Panc1 (cell line): ENCODE results near the gene NNT. TPM values are rescaled to one million over a fixed set of nuclear protein-coding genes. Genes with fewer than 3 reads are reported as not detected.

Experiments
- ATAC-seq: fragments of 200-7000 bp; cut with Tn5 transposase; 2 replicates; pipeline ENCODE4 v1.9.1; 2020; ENCODE audit warnings: mild to moderate bottlenecking, moderate library complexity
- BruUV-seq: library from RNA; stranded (reverse); fragments of 400-500 nt; replicated peaks from 2 replicates; lab custom pipeline; 2021; lab: Mats Ljungman, UMichigan
- CTCF ChIA-PET: fragments of 300-600 bp; sonication (Branson Sonifier 250); formaldehyde crosslinking; loops from one replicate; lab custom pipeline; 2022; ENCODE audit warnings: antibody characterized with exemption; lab: Charles Lee
- POLR2A ChIA-PET: fragments of 300-600 bp; sonication (Branson Sonifier 250); formaldehyde crosslinking; loops from one replicate; lab custom pipeline; 2022; ENCODE audit warnings: antibody characterized with exemption; lab: Charles Lee
- DNase-seq: peaks from one replicate; pipeline ENCODE4 v3.0.0-alpha.2; 2010; ENCODE audit warnings: low read depth, low spot score
- H3K27ac ChIP-seq: 2 replicates; pipeline ENCODE4 v1.5.1; 2011; ENCODE audit warnings: mild to moderate bottlenecking, low read length, inconsistent platforms
- H3K27me3 ChIP-seq: fragments of 200-500 bp; sonication (Bioruptor generic); 2 replicates; pipeline ENCODE4 v1.6.0; 2014; ENCODE audit warnings: low read length, inconsistent platforms; ENCODE audit not compliant: control insufficient read depth, insufficient read depth
- H3K36me3 ChIP-seq: fragments of 200-500 bp; sonication (Bioruptor generic); 2 replicates; pipeline ENCODE4 v1.5.1; 2014; ENCODE audit warnings: inconsistent platforms, mild to moderate bottlenecking, low read length, moderate library complexity; ENCODE audit not compliant: control insufficient read depth, insufficient read depth
- H3K4me1 ChIP-seq: 2 replicates; pipeline ENCODE4 v1.5.1; 2011; ENCODE audit warnings: inconsistent platforms, mild to moderate bottlenecking, low read length, moderate library complexity; ENCODE audit not compliant: control insufficient read depth, insufficient read depth
- H3K4me3 ChIP-seq, 2 experiments: 2 replicates each; pipeline ENCODE4 v1.5.1; 2011 to 2012; ENCODE audit warnings: low read depth in 2 of 2, low read length in 2 of 2, mild to moderate bottlenecking in 2 of 2, inconsistent platforms in 1 of 2, moderate library complexity in 1 of 2
- H3K9me3 ChIP-seq: fragments of 200-500 bp; sonication (Bioruptor generic); 2 replicates; pipeline ENCODE4 v1.5.1; 2014; ENCODE audit warnings: low read depth, mild to moderate bottlenecking, inconsistent platforms, low read length, moderate library complexity; ENCODE audit not compliant: control insufficient read depth, insufficient read depth
- CTCF ChIP-seq: fragments of 450-650 bp; IDR thresholded peaks from 2 replicates; pipeline ENCODE4 v1.5.1; 2017; ENCODE audit warnings: mild to moderate bottlenecking
- POLR2AphosphoS5 ChIP-seq: IDR thresholded peaks from 2 replicates; pipeline ENCODE4 v1.6.1; 2012; ENCODE audit warnings: mild to moderate bottlenecking, low read depth, low read length, moderate library complexity
- SIN3A ChIP-seq: IDR thresholded peaks from 2 replicates; pipeline ENCODE4 v1.6.1; 2012; ENCODE audit warnings: low read depth, mild to moderate bottlenecking, low read length, moderate library complexity, borderline replicate concordance; ENCODE audit not compliant: insufficient read depth
- TCF7L2 ChIP-seq: IDR thresholded peaks from 2 replicates; pipeline ENCODE4 v1.6.1; 2011; ENCODE audit warnings: mild to moderate bottlenecking, low read depth, low read length, inconsistent platforms
- in situ Hi-C: cut with HindIII; loops from 2 replicates; pipeline ENCODE4 v1.10.0; 2016; ENCODE audit warnings: low sequenced_read_pairs, low pct_unique_long_range_greater_than_20kb
- intact Hi-C: fragments of 100-400 bp; cut with micrococcal nuclease; formaldehyde crosslinking; loops from one replicate; pipeline ENCODE4 v1.10.0; 2022; ENCODE audit not compliant: unreplicated experiment
- total RNA-seq: library from RNA; stranded (reverse); gene quantifications from one replicate; pipeline ENCODE4 v1.2.1, GENCODE V29; 2021; ENCODE audit not compliant: unreplicated experiment
- TF ChIP-seq, protein P1 (sequence below), 2 experiments: IDR thresholded peaks; 2 replicates each; pipeline ENCODE4 v1.6.1; 2011 to 2012; ENCODE audit warnings: low read depth in 2 of 2, control low read depth in 1 of 2, low read length in 1 of 2, mild to moderate bottlenecking in 1 of 2, moderate library complexity in 1 of 2; ENCODE audit not compliant: insufficient read depth in 1 of 2

NNT gene
- total RNA-seq, 1 experiment from 2014 or later: 78.7 TPM

DNA sequence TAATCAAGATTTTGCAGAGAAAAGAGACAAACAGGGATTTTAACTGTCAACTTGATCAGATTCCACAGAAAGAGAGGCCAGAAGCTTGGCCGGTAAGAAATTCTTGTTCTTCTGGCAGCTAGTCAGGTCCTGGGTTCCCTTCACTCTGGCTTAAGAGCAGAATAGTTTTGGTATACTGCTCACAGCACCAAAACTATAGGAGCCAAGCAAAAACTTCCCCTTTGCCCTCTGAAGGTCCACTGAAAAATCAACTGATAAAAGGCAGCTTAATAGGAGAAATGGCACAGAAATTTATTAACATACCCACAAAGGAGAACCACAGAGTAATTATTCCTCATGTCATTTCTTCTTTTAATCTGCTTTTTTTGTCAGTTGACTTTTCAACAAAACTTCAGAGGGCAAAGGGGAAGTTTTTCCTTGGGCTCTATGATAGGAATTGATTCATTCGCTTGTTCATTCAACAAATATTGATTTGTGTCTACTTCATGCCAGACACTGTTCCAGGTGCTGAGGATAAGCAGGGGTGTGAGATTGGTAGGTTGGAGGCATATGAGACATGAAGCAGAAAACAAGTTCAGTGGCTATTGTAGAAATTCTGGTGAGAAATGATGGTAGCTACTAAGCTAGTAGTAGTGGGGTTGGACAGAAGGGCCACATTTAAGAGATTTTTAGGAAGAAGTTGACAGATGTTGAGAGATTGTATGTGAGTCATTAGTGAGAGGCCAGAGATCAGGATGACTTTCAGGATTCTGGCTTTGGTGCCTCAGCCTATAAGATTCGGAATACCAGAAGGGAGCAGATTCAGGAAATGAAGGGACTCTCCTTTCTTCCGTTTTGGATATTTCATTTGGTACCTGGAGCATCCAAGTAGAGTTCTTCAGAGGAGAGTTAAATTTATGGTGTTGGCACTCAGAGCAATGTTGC is 20.6 kb upstream of the NNT start:
- ATAC-seq (no peak), DNase-seq (no peak)
- intact Hi-C loops: no loop called here
- ChIA-PET POLR2A (no interaction called here), CTCF (no interaction called here)
- BruUV-seq: no TSS peak
- in situ Hi-C loops: no loop called here
- H3K4me3 ChIP-seq: no peak overlapping the region
- H3K9me3 ChIP-seq: no peaks in the 10 kb centered on the region
- H3K4me1 ChIP-seq: no peaks in the 10 kb centered on the region
- H3K36me3 ChIP-seq: no peaks in the 10 kb centered on the region
- H3K27me3 ChIP-seq: no peaks in the 10 kb centered on the region
- TF ChIP-seq SIN3A (no peak), CTCF (no peak), TCF7L2 (no peak)
- no peak overlapping the region for H3K27ac ChIP-seq

DNA sequence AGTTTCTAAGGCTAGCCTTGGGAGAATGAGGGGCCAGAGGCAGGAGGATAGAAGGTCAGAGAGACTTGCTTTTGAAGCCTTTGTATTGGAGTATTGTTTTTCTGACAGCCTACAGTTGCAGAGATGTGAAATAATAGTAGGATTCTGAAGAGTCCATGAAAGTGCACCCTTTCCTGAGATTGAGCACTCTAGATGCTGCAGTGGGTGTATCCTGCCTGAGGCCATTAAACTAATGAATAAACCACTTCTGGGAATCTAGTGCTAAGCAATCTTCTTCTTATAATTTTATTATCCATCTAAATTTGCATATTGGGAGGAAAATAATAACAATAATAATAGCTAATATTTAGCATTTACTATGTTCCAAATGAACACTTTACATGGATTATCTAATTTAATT is 19.3 kb upstream of the NNT start:
- POLR2A ChIA-PET: no interaction called here
- CTCF ChIA-PET: no interaction called here

More for the DNA sequence above, 19.3 kb upstream of the NNT start:
- in situ Hi-C loops: no loop called here
- no peak overlapping the region for H3K4me3 ChIP-seq
- no TSS peak for BruUV-seq
- DNase-seq (no peak), ATAC-seq (no peak)
- no peaks in the 10 kb centered on the region for H3K36me3 ChIP-seq
- no peaks in the 10 kb centered on the region for H3K9me3 ChIP-seq
- intact Hi-C loops: no loop called here
- H3K27me3 ChIP-seq: no peaks in the 10 kb centered on the region
- H3K4me1 ChIP-seq: no peaks in the 10 kb centered on the region
- H3K27ac ChIP-seq: no peak overlapping the region
- TF ChIP-seq TCF7L2 (no peak), POLR2AphosphoS5 (no peak), CTCF (no peak), SIN3A (no peak)
- TF ChIP-seq, protein P1, sequence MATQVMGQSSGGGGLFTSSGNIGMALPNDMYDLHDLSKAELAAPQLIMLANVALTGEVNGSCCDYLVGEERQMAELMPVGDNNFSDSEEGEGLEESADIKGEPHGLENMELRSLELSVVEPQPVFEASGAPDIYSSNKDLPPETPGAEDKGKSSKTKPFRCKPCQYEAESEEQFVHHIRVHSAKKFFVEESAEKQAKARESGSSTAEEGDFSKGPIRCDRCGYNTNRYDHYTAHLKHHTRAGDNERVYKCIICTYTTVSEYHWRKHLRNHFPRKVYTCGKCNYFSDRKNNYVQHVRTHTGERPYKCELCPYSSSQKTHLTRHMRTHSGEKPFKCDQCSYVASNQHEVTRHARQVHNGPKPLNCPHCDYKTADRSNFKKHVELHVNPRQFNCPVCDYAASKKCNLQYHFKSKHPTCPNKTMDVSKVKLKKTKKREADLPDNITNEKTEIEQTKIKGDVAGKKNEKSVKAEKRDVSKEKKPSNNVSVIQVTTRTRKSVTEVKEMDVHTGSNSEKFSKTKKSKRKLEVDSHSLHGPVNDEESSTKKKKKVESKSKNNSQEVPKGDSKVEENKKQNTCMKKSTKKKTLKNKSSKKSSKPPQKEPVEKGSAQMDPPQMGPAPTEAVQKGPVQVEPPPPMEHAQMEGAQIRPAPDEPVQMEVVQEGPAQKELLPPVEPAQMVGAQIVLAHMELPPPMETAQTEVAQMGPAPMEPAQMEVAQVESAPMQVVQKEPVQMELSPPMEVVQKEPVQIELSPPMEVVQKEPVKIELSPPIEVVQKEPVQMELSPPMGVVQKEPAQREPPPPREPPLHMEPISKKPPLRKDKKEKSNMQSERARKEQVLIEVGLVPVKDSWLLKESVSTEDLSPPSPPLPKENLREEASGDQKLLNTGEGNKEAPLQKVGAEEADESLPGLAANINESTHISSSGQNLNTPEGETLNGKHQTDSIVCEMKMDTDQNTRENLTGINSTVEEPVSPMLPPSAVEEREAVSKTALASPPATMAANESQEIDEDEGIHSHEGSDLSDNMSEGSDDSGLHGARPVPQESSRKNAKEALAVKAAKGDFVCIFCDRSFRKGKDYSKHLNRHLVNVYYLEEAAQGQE (IDR thresholded peaks at IDR 0.05; ENCODE audit: insufficient read depth in 1 of 2, low read depth in 2 of 2, low read length in 1 of 2): no peak
